Sigmoid colon (tissue), 4 donors: Measurements from ENCODE around the gene ASAP2.

Source experiments
- EP300 ChIP-seq, 4 donors: sonication (generic); formaldehyde crosslinking; IDR thresholded peaks; one replicate each; pipeline ENCODE4 v1.6.1; 2017; ENCODE audit warnings: antibody characterized with exemption in 4 of 4
- POLR2A ChIP-seq, 2 donors: fragments of 450-650 bp; IDR thresholded peaks; one replicate each; pipeline ENCODE4 v1.6.1; 2016; ENCODE audit warnings: antibody characterized with exemption in 2 of 2, mild to moderate bottlenecking in 2 of 2, moderate library complexity in 2 of 2

- TF ChIP-seq EP300 (IDR thresholded peaks at IDR 0.05) (no peak), POLR2A (IDR thresholded peaks at IDR 0.05) (no peak)
These were observed 194.5 kb downstream of the ASAP2 start for GRCh38 chr2:9401059-9401547.
